ENCODE data around the gene CASK. TPM values are rescaled to one million over a fixed set of nuclear protein-coding genes. Genes with fewer than 3 reads are reported as not detected.
A peak's percentile ranks its signal among the peaks of the same experiment; 100 is the strongest.

CASK gene
- total RNA-seq, 1 donor from 2014 or later: 23.0 TPM

DNA sequence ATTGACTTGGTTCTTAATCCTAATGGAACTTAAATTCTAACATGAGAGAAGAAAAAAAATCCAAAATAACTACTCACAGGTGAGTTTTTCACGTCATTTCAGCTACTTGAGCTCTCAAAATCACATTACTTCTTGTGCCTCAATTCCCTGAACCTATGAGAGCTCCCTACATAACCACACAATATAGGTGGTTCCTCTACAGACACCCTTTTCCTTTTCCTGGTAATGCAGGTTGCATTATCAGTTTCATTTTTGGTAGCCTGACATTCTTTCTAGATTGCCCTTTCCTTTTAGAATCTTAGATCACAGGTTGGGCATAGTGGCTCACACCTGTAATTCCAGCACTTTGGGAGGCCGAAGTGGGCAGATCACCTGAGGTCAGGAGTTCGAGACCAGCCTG is 230.3 kb downstream of the CASK start:
- H3K9me3 Mint-ChIP-seq: no peaks in the 10 kb centered on the region
- H3K4me3 Mint-ChIP-seq: no peak overlapping the region
- intact Hi-C loops (cut with micrococcal nuclease): no loop called here
- no peak overlapping the region for H3K27ac Mint-ChIP-seq
- DNase-seq: no peak
- ATAC-seq (ENCODE audit: low read depth): no peak
- ChIA-PET CTCF (no interaction called here), POLR2A (interaction anchor here (0.6 kb wide), 1 partner anchor 67 kb away, joined by 3 read pairs; no protein-coding TSS in a partner anchor)
- H3K4me1 Mint-ChIP-seq: peaks cover 34% of the 10 kb centered on the region
- no peaks in the 10 kb centered on the region for H3K27me3 Mint-ChIP-seq
- H3K36me3 Mint-ChIP-seq (ENCODE audit: low read depth): peaks cover 6% of the 10 kb centered on the region
- TF ChIP-seq, protein P1, sequence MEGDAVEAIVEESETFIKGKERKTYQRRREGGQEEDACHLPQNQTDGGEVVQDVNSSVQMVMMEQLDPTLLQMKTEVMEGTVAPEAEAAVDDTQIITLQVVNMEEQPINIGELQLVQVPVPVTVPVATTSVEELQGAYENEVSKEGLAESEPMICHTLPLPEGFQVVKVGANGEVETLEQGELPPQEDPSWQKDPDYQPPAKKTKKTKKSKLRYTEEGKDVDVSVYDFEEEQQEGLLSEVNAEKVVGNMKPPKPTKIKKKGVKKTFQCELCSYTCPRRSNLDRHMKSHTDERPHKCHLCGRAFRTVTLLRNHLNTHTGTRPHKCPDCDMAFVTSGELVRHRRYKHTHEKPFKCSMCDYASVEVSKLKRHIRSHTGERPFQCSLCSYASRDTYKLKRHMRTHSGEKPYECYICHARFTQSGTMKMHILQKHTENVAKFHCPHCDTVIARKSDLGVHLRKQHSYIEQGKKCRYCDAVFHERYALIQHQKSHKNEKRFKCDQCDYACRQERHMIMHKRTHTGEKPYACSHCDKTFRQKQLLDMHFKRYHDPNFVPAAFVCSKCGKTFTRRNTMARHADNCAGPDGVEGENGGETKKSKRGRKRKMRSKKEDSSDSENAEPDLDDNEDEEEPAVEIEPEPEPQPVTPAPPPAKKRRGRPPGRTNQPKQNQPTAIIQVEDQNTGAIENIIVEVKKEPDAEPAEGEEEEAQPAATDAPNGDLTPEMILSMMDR (IDR thresholded peaks at IDR 0.05): no peak

DNA sequence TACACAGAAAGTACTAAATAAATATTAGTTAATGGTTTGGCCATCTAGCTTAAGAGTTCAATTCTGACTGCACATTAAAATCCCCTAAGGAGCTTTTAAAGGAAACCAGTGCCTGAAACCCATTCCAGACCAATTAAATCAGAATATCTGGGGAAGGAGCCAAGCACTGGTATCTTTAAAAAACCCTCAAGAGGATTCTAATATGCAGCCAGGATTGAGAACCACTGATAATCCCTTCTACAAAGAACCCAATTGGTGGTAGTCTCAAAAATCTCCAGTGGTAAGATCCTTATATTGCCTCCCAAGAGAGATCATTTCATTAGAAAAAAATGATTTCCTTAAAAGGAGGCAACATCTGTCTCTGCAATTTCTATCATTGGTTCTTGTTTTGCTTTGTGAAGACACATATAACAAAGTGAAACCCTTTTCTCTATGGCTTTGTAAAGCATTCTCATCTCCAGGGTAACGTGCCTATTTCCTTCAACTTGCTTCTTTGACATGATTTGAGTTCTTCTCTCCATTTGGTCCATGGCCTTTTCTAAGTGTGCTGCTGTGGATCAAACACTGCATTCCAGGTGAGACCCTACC is 231.1 kb downstream of the CASK start:
- no peak for ATAC-seq (ENCODE audit: low read depth)
- Mint-ChIP-seq H3K9me3 (no peaks in the 10 kb centered on the region), H3K4me1 (peaks cover 37% of the 10 kb centered on the region), H3K36me3 (ENCODE audit: low read depth) (peaks cover 6% of the 10 kb centered on the region), H3K4me3 (no peak overlapping the region), H3K27ac (peak overlapping the region; percentile 43), H3K27me3 (no peaks in the 10 kb centered on the region)
- intact Hi-C loops (cut with micrococcal nuclease): no loop called here
- TF ChIP-seq, protein P1 (IDR thresholded peaks at IDR 0.05): no peak
- no peak for DNase-seq
- ChIA-PET POLR2A (interaction anchor here (0.6 kb wide), 2 partner anchors 10 to 68 kb away, joined by 3 to 6 read pairs; no protein-coding TSS in a partner anchor), CTCF (no interaction called here)

DNA sequence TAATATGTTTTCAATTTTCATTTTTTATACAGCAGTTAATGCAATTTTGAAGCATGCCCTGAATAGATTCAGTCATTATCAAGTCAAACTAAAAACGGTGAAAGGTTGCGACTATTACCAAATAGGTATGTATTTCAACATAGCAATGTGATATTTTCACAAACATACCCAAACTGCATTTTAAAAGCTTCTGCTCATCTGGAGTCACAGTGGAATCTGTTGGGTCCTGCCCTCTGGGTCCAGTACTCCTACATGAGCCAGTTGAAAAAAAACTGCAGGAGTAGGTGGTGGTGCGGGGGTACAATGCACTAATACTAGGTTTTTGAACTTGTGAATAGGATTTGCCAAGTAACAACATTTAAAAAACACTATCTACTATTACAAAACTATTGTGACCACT is 233.6 kb downstream of the CASK start:
- intact Hi-C loops (cut with micrococcal nuclease): loop anchor here (2.0 to 5.0 kb wide), 2 partner anchors 15 to 43 kb away; no protein-coding TSS in a partner anchor
- Mint-ChIP-seq H3K27me3 (no peaks in the 10 kb centered on the region), H3K4me1 (peaks cover 54% of the 10 kb centered on the region), H3K36me3 (ENCODE audit: low read depth) (no peaks in the 10 kb centered on the region), H3K4me3 (no peak overlapping the region), H3K27ac (no peak overlapping the region), H3K9me3 (no peaks in the 10 kb centered on the region)
- TF ChIP-seq, protein P1 (IDR thresholded peaks at IDR 0.05): no peak
- DNase-seq (no peak), ATAC-seq (ENCODE audit: low read depth) (no peak)
- CTCF ChIA-PET: no interaction called here
- POLR2A ChIA-PET: no interaction called here

DNA sequence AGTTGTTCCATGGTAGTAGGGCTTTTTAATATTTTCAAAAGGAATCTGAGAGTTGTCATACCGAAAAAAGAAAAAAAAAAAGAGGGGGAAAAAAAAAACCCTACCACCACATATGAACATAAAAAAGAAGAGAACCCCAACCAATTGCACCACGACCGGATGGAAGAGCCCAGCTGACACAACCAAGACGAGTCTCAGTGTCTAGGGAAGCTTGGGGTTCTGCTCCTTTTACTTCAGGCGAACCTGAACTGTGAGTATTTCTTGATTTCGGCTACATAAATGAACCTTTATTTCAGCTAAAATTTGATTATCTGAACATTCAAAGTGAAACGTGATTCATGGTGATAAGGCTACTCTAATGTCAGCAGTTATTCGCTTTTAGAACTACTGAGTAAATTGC is 234.5 kb downstream of the CASK start, which contains the start of gene GPR34:
TSS of gene GPR34 (plus strand) at position 139 of the 400 bp plus-strand sequence. CDS start 6,661 bp downstream, outside the sequence.
- Mint-ChIP-seq H3K9me3 (no peaks in the 10 kb centered on the region), H3K36me3 (ENCODE audit: low read depth) (no peaks in the 10 kb centered on the region), H3K4me3 (no peak within 1 kb of the TSS), H3K27ac (no peak within 1 kb of the TSS), H3K27me3 (no peaks in the 10 kb centered on the region), H3K4me1 (peaks cover 53% of the 10 kb centered on the region)
- DNase-seq (no peak), ATAC-seq (ENCODE audit: low read depth) (no peak)
- POLR2A ChIA-PET: interaction anchor here (0.7 to 1.8 kb wide), 3 partner anchors 10 to 17 kb away, joined by 3 to 4 read pairs (median 4); no protein-coding TSS in a partner anchor
- TF ChIP-seq, protein P1 (IDR thresholded peaks at IDR 0.05): no peak
- intact Hi-C loops (cut with micrococcal nuclease): loop anchor here (2.0 to 5.0 kb wide), 2 partner anchors 16 to 43 kb away; no protein-coding TSS in a partner anchor
- CTCF ChIA-PET: no interaction called here

DNA sequence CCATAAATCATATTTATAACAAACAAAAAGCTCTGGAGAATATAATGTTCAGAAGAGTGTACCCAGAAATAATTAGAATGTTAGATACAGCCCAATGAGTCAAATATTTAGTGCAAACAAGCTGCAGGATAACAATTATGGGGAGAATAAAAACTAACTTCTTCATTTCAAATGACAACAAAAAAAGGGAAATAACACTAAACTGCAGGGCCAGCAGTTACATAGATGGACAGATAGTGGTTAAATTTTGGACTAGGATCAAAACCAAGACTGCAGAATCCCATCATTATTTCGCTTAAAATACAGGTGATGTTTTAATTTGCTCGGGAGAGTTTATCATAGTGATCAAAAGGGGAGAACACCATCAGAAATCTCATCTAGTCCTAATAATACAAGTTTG is 235.2 kb downstream of the CASK start:
- DNase-seq (no peak), ATAC-seq (ENCODE audit: low read depth) (no peak)
- CTCF ChIA-PET: no interaction called here
- TF ChIP-seq, protein P1 (IDR thresholded peaks at IDR 0.05): no peak
- H3K4me1 Mint-ChIP-seq: peaks cover 48% of the 10 kb centered on the region
- H3K4me3 Mint-ChIP-seq: no peak overlapping the region
- POLR2A ChIA-PET: interaction anchor here (0.8 to 1.8 kb wide), 2 partner anchors 16 to 18 kb away, joined by 4 read pairs; no protein-coding TSS in a partner anchor
- H3K36me3 Mint-ChIP-seq (ENCODE audit: low read depth): no peaks in the 10 kb centered on the region
- H3K27me3 Mint-ChIP-seq: no peaks in the 10 kb centered on the region
- intact Hi-C loops (cut with micrococcal nuclease): loop anchor here (2.0 to 5.0 kb wide), 2 partner anchors 17 to 44 kb away; no protein-coding TSS in a partner anchor
- H3K27ac Mint-ChIP-seq: no peak overlapping the region
- H3K9me3 Mint-ChIP-seq: no peaks in the 10 kb centered on the region
